Activated CD8-positive, alpha-beta memory T cell treated with anti-CD3 and anti-CD28 coated beads for 24 hours (primary cell): ENCODE data around the gene PKHD1.
"Not testable (repeated sequence)": the region's sequence is repeated elsewhere in the genome, so short reads cannot be mapped to it uniquely, and the experiment has no call there.

ENCODE experiments used
- DNase-seq: peaks from one replicate; pipeline ENCODE4 v3.0.0-alpha.2; 2020

The PKHD1 gene

DNA sequence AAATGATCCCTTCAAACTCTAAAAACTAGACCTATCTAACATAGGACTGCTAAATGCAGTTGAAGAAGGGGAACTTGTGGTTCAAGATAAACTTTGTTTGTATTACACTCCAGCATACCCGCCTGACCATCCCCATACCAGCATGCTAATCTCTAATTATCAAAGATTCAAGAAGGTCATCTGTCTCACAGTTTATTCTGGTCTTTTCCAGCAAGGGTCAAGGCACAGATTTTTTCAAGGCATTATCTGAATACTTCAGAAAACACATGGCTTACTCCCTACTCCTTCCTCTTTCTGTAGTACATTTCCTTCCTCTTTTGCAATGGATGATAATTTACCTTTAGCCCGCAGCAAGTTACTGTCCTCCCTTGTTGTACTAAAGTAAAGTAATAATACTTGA, 174.1 kb downstream of the PKHD1 start:
- no peak for DNase-seq

DNA sequence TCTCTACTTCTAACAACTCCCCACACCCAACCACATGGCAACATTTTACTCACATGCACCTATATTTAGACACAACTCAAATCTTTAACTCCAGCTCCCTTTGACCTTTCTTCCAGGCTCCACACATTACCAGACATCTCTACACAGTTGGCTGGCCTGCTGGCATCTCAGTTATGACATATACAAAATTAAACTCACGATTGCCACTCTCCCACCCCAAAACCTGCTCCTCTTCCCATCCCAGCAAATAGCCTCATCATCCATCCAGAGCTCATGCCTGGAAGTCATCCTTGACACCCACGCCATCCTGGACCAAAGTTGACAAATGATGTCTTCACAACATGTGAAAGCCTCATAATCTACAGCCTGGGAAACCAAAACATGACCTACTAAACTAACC, 176.6 kb downstream of the PKHD1 start:
- no peak for DNase-seq

GRCh38 chr6:51908243-51908642, 179.2 kb downstream of the PKHD1 start:
- DNase-seq: no peak

GRCh38 chr6:51901766-51902764, 185.3 kb downstream of the PKHD1 start:
- DNase-seq: no peak

GRCh38 chr6:51893366-51893765, 194.0 kb downstream of the PKHD1 start:
- DNase-seq: no peak

- DNase-seq: no peak
Measured at GRCh38 chr6:51892750-51893149, 194.7 kb downstream of the PKHD1 start.

- DNase-seq: no peak
Measured at GRCh38 chr6:51892339-51892738, 195.1 kb downstream of the PKHD1 start.

- DNase-seq: no peak
Measured at GRCh38 chr6:51891784-51892183, 195.6 kb downstream of the PKHD1 start.

DNA sequence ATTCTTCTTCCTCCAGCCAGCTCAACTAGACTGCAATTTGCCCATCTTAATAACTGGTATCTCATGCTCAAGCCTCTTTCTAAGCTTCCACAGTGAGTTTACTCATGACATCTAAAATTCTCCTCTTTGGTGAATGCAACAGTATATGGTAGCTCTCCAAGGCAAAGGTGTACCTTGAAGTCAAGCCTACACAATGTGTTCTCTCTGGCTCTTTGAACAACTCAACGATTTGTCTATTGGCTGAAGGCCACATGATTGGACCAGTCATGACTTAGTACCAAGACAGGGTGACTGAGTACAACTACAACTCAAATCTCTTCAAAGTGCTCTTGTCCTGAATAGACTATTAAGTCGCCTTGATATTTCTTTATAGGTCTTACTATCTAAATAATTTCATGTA, 199.6 kb downstream of the PKHD1 start:
- DNase-seq: no peak

GRCh38 chr6:51885957-51886356, 201.5 kb downstream of the PKHD1 start:
- DNase-seq: no peak

- DNase-seq: no peak
Measured at GRCh38 chr6:51868591-51869355, 218.6 kb downstream of the PKHD1 start.

GRCh38 chr6:51866867-51867266, 220.5 kb downstream of the PKHD1 start:
- DNase-seq: no peak

- DNase-seq: no peak
Measured at GRCh38 chr6:51865996-51866395, 221.4 kb downstream of the PKHD1 start.

DNA sequence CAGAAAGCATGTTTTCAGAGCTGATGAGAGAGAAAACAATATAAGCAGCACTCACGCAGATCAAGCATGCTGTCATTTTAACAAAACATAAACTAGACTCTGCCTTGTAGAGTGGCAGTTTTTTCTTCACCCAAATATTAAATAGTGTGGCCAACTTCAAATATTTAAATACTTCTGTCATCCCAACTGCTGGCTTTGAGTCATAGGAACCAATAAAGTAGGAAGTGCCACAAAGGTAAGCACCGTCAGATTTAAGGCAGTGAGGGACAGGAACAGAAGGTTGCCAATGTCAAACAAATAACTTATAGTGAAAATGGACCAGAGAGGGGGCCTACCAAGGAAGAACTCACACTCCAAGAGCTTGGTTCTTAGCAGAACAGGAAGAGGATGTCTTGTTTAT, 222.2 kb downstream of the PKHD1 start:
- DNase-seq: no peak

- DNase-seq: no peak
Measured at GRCh38 chr6:51857134-51857533, 230.3 kb downstream of the PKHD1 start.

DNA sequence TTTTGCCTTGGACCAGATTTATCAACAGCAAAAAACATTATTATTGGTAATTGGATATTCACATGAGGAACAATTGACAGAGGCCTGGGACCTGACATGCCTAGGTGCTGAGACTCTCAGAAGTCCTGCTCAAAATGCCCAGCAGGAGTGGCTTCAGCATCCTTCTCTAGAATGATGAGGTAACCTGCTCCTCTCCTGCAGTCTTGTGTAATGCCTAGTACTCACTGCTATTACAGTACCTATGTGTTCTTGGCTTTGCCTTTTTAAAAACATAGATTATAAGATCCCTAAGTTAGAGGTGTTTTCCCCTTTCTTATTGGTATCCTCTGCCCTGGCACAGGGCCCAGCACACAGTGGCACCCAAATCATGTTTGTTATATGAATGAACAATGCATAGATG, 230.9 kb downstream of the PKHD1 start:
- DNase-seq: no peak

GRCh38 chr6:51855310-51856082, 231.9 kb downstream of the PKHD1 start:
- DNase-seq: no peak

DNA sequence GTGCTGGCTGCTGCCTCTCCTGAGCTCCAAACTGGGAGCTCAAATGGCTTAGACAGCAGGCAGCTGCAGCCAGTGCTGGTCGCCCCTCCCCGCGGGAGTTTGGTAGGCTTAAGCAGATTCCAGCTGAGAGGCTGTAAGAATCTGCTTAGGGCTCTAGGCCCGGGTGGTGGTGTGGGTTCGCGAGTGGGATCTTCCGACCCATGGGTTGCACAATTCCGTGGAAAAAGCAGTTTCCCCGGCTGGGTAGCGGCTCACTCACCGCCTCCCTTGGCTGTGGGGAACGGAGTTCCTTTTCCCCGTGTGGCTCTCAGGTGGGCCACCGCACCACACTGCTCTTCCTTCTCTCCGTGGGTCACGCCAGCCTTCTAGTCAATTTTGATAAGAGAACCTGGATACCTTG, 232.5 kb downstream of the PKHD1 start:
- no peak for DNase-seq

- no peak for DNase-seq
Measured at GRCh38 chr6:51854347-51854746, 233.1 kb downstream of the PKHD1 start.

DNA sequence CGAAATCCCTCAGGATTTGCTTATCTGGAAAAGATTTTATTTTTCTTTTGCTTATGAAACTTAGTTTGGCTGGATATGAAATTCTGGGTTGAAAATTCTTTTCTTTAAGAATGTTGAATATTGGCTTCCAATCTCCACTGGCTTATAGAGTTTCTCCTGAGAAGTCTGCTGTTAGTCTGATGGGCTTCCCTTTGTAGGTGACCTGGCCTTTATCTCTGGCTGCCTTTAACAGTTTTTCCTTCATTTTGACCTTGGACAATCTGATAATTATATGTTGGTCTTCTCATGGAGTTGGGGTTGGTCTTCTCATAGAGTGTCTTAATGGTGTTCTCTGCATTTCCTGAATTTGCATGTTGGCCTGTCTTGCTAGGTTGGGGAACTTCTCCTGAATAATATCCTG, 234.3 kb downstream of the PKHD1 start:
- not testable (repeated sequence) for DNase-seq

DNA sequence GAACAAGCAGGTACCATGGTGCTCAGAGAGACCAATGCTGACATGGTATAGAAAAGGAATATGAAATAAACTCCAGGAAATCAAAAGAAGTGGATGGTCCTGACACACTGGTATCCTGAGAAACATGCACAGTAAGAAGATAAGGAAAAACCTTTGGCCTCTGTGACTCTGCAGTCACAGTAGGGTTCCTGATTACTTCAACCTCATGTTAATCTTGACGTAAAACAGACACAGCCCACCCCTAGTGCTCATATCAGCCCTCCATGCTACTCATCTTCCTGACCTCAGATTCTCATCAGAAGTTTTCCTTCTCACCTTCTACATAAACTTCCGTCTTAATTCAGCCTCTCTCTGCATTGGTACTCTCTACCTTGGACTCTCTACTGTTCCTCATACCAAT, 240.9 kb downstream of the PKHD1 start:
- no peak for DNase-seq

- no peak for DNase-seq
Measured at GRCh38 chr6:51844336-51844735, 243.1 kb downstream of the PKHD1 start.

GRCh38 chr6:51843456-51844056, 243.9 kb downstream of the PKHD1 start:
- DNase-seq: no peak
